KBM-7 (cell line): Measurements from ENCODE around the gene RUNX1.
A peak's percentile ranks its signal among the peaks of the same experiment; 100 is the strongest.

ENCODE experiments used
- DNase-seq: peaks from one replicate; pipeline ENCODE4 v3.0.0-alpha.2; 2015
- in situ Hi-C: fragments of 300-500 bp; cut with MboI; formaldehyde crosslinking; loops from 2 replicates; pipeline ENCODE4 v1.14.3; 2020; ENCODE audit warnings: low sequenced_read_pairs, low pct_unique_long_range_greater_than_20kb, mixed read lengths

Gene RUNX1

DNA sequence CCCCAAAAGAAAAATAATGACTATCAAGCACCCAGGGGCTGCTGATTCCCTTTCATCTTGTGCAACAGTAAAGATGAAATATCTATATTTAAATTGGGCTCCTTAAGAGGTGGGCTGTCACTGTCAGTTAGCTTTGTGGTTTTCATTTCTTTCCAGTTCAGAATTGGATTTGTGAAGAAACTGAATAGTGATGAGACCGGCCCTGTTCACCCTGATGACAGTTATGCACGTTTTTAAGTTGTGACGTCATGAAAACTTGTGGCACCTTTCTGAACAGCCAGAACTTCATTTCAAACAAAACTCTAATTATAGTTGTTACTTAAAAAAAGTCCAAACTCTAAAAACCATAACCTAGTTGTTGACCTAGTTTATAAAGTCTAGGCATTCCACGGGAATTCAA, 125.9 kb downstream of the RUNX1 start:
- in situ Hi-C loops = no loop called here
- no peak for DNase-seq

- in situ Hi-C loops = no loop called here
- no peak for DNase-seq
These were observed 126.6 kb downstream of the RUNX1 start for GRCh38 chr21:34922479-34922878.

GRCh38 chr21:34921151-34921550, 128.0 kb downstream of the RUNX1 start:
- in situ Hi-C loops = no loop called here
- no peak for DNase-seq

DNA sequence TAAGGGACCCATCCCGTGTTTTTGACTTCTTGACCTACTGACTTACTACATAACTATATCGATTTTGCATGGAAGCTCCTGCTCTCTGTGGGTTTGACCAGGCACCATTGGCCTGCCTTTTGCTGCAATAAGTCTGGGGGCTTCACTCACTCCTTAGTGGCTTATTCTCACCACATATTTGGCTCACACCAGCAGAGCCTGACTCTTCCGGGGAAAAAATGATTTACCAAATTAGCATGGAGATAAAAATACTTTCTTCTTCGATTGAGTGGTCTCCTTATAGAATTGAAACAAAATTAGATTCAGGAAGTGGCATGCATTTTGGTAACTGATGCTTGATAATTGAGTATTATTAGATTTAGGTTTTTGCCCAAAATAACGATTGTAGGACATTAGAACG, 129.7 kb downstream of the RUNX1 start:
- DNase-seq = no peak
- in situ Hi-C loops = no loop called here

- no peak for DNase-seq
- in situ Hi-C loops = no loop called here
These were observed 132.7 kb downstream of the RUNX1 start for GRCh38 chr21:34916446-34916845.

- DNase-seq = no peak
- in situ Hi-C loops = no loop called here
These were observed 133.7 kb downstream of the RUNX1 start for GRCh38 chr21:34915364-34915841.

DNA sequence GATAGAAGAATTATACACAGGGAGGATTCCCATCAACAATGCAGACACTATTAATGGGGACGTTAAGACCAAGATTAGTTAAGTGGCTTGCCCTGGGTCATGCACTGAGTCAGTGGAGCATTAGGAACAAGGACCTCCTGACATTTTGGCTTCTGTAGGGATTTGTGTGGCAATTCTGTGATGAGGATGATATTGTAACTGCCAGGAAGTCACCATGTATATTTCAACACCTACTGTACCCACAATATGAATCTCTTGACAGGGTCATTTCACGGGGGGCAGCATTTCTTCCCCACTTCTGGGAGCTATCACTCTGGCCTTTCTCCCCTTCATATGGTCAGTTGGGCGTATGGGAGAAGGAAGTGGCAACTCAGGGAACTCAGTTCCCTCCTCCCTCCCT, 134.9 kb downstream of the RUNX1 start:
- no peak for DNase-seq
- in situ Hi-C loops = no loop called here

DNA sequence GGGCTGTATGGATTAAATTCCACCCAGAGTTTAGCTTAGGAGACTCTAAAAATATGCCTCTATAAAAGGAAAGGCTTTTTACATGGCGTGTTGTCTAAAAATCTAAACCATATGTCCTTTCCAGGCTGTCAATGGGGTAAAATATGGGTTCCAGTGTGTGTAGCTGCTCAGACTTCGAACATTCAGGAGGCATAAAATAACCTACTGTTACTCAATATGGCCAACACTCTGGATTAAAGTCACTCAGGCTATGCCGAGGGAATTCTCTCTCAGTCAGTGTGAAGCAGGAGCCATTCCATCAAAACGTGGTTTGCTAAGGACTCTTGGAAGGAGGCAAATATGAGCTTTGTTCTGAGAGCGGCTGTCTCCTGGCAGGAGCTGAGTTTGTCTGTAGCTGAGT, 135.3 kb downstream of the RUNX1 start:
- in situ Hi-C loops = no loop called here
- DNase-seq = no peak

DNA sequence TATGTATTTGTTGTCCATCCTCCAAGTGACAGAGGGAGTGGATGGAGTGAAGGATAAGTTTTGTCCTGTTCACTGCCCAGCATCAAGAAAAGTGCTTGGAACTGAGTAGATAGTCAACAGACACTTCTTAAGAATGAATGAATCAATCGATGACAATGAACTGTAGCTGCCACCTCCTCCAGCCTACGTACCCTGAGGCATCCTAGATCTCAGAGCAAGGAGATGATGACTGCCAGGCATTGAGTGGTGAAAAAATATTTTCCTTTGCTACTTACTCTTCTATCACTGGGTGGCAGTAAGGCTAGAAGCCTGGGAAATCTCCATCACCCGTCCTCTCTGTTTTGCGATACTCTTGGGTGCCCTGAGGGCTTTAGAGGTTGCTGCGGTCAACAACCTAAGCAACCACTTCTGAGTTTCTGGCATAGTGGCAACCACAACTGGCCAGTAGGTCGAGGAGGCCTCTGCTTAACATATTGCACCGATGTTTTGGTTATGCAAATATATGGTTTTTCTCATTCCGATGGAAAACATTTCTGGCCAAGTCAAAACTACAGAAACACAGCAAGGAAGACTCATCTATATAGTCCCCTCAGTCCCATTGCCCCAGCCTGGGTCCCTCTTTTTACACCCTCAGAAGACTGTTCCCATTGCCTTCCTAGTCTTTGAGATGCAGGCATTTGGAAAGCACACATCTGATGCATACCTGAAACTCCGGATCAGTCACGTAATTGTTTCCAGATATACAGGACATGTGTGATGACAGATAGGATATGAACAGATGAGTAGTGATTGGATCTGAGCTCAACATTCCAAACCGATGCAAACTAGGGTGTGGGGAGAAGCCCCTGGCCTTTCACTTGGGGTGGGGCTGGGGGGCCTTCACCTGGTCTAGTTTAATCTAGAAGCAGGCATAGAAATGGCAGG, 136.8 kb downstream of the RUNX1 start:
- no peak for DNase-seq

DNA sequence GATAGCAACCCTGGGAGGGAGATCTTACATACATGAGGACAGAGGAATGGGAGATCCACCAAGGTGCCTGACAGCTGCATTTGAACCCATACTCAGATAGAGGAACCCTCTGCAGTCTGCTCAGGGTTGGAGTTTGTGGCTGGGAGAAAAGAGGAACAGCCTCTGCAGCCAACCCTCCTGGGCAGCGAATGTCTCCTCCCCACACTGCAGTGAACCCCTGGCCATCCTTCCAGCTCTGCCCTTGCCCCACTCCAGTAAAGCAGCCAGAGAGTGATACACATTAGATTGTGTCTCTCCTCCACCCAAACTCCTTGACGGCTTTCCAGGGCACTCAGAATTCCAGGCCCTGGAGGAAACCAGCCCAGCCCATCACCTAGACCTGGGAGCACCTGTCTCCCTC, 137.7 kb downstream of the RUNX1 start:
- peak; percentile 91 for DNase-seq
- in situ Hi-C loops = no loop called here

More for the DNA sequence above, 136.8 kb downstream of the RUNX1 start:
- in situ Hi-C loops = no loop called here

DNA sequence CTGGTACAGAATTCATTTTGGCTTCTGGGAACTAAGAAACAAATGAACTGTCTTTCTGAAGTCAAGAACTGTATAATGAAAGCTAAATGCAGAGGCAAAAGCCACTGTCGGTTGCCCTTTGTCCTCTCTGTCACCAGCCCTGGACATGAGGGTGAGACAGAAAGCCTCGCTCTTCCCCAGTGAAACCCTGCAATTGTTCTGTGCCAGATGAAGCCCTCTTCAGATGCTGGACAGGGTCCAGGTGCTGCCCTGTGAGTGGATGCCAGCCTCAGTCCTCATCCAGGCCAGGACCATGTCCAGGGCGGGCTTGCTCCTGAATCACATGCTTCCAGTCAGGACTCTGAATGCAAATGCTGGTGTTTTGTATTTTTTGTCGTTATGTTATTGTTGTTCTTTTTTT, 138.7 kb downstream of the RUNX1 start:
- no peak for DNase-seq
- in situ Hi-C loops = no loop called here

DNA sequence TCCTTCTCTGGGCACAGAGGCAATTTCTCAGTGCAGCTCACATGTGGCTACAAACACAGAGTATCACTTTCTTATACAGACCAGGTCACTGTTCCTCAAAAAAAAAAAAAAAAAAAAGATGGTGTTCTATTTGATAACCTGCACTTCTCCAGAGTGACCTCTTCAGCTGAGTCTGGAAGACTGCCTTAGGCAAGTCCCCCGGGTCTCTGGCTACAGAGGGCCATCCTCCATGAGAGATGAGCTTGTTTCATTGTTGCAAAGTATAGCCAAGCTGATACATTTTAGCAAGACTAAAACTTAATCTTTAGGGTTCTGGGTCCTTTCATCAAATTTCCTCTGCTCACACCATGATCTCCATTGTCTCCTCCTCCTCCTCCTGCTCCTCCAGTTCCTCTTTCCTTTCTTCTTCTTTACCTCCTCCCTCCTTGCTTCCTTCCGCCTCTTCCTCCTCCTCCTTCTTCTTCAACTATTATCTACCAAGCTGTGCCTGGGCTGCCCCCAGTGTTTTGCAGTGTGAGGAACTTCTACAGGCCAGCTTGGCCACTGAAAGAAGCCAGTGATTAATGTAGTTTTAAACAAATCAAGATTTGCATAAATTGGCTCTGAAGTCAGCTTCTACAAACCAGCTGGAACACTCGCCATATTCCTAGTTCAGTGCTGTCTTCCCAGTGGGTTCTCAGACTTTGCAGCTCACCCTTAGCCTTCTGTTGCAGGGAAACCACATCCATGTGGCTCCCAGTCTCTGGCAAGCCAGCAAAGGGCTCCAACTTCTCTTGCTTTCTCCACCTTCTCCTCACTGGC, 139.4 kb downstream of the RUNX1 start:
- in situ Hi-C loops = no loop called here
- DNase-seq = peak; percentile 71

- DNase-seq = peak; percentile 99
- in situ Hi-C loops = no loop called here
These were observed 140.6 kb downstream of the RUNX1 start for GRCh38 chr21:34908419-34909055.

DNA sequence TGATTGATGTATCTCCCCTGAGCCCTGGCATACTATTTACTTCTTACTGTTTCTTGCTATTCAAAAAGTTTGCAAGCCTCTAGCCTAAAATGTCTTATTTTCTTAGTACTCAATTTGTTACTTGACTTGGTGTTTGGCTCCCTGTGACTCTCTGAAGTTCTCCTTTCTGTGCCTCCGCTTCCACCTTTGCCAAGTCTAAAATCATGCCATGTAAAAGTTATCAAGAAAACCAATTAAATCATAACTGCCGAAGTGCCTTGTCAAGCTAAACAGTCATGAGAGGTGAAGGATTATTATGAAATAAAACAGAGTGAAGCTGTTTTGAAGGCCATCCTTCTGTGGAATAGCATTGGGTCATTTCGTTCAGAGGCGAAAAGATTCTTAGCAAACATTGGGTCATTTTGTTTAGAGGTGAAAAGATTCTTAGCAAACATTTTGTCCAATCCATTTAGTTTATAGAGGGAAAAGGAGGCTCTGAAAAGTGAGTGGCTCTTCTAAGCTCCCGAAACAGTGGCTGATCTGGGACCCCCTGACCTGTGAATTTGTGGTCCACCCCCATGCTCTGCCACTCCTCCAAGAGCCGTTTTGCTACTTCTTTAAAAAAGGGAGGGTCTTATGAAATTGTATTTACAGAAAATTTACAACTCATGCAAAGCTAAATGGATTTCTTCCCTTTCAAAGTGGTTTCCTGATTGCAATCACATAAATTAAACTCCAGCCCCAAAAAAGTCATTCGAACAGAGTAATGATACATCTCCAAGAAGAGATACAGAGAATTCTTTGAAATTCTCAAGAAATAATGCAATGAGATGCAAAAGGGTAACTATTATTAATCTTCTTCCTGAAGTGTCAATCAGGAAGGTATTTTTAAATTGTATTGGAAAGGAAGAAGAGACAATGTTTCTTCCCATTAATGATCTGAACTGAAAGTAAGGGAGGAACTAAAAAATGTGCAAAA, 141.4 kb downstream of the RUNX1 start:
- DNase-seq = no peak
- in situ Hi-C loops = no loop called here

DNA sequence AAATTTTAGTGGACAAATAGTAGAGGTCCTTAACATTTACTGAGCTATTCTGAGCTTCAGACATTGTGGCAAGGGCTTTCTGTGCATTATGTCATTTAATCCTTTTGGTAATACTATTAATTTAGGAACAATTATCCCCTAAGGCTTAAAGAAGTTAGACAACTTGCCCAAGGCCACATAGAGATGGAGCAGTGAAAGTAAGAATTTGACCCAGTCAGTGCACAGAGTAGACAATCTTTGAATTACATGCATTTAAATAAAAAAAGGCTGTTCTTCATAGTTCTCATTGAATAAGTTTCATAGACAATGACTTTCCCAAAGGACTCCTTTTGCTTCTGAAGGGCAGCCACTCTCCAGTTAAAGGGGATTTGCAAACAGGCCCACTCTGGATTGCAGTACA, 142.7 kb downstream of the RUNX1 start:
- in situ Hi-C loops = no loop called here
- no peak for DNase-seq

GRCh38 chr21:34905218-34905537, 143.9 kb downstream of the RUNX1 start:
- no peak for DNase-seq
- in situ Hi-C loops = no loop called here

DNA sequence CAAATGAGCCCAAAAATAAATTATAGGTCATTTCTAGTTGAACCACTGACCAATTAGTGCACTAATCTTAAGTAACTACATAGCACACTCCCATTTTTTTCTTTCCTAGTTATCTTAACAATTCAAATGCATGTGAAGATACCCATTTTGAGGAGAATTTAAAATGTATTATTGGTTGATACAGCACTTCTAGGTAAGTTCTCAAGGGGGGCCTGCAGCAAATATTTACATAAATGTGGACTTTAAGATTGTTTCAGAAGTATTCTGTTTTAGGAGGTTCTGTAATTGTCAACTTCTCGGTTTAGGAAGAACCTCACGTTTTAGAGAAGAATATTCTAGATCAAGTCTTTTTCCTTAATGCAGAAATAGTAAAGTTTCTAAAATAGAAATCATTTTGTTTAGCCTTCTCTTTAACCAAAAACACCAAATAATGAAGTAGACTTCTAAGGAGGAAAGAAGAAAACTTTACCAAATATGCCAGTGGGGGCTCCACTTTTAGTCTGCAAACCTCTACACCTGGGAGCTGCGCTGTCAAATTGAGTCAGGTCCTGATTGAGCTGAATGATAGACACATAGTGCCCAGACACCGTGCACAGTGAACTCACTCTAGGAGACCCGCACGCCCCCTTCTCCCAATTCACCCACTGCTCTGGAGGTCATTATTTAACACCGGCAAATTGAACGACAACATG, 144.4 kb downstream of the RUNX1 start:
- no peak for DNase-seq
- in situ Hi-C loops = no loop called here

- in situ Hi-C loops = no loop called here
These were observed 148.7 kb downstream of the RUNX1 start for GRCh38 chr21:34900376-34900775.

More at GRCh38 chr21:34900376-34900775, 148.7 kb downstream of the RUNX1 start:
- peak; percentile 29 for DNase-seq
